Activated CD4-positive, alpha-beta T cell treated with anti-CD3 and anti-CD28 coated beads for 36 hours (primary cell): Measurements from ENCODE around the gene CNTNAP2. TPM values are rescaled to one million over a fixed set of nuclear protein-coding genes. Genes with fewer than 3 reads are reported as not detected.

Experiments used
- ATAC-seq: fragments of 200-7000 bp; cut with Tn5 transposase; one replicate; pipeline ENCODE4 v1.10.0; 2021; ENCODE audit warnings: mild to moderate bottlenecking, moderate library complexity
- CTCF ChIA-PET: fragments of 350-600 bp; sonication (Branson Sonifier 250); formaldehyde crosslinking; loops from one replicate; lab custom pipeline; 2021; ENCODE audit warnings: antibody characterized with exemption; lab: Charles Lee
- POLR2A ChIA-PET: fragments of 350-600 bp; sonication (Branson Sonifier 250); formaldehyde crosslinking; loops from one replicate; lab custom pipeline; 2021; ENCODE audit warnings: antibody characterized with exemption, inconsistent platforms; lab: Charles Lee
- DNase-seq: peaks from one replicate; pipeline ENCODE4 v3.0.0-alpha.2; 2020
- H3K27ac Mint-ChIP-seq: one replicate; pipeline ENCODE4 v1.8.0; 2021; ENCODE audit warnings: mixed read lengths
- H3K27me3 Mint-ChIP-seq: one replicate; pipeline ENCODE4 v1.8.0; 2021; ENCODE audit warnings: mixed read lengths
- H3K36me3 Mint-ChIP-seq: one replicate; pipeline ENCODE4 v1.8.0; 2021; ENCODE audit warnings: low read depth, mixed read lengths
- H3K4me1 Mint-ChIP-seq: one replicate; pipeline ENCODE4 v1.8.0; 2021; ENCODE audit warnings: mixed read lengths
- H3K4me3 Mint-ChIP-seq: one replicate; pipeline ENCODE4 v1.8.0; 2021; ENCODE audit warnings: mild to moderate bottlenecking, moderate library complexity, mixed read lengths
- H3K9me3 Mint-ChIP-seq: one replicate; pipeline ENCODE4 v1.8.0; 2021; ENCODE audit warnings: low read depth, mixed read lengths
- intact Hi-C, 2 experiments: fragments of 100-400 bp; cut with DNase I in 1 of 2; cut with micrococcal nuclease in 1 of 2; formaldehyde crosslinking; loops; one replicate each; pipeline versions ENCODE4 v1.14.2 to v1.15.1; 2022 to 2024; cut with DNase I, micrococcal nuclease
- total RNA-seq, 2 experiments: library from RNA; stranded (reverse); gene quantifications; one replicate each; pipeline ENCODE4 v1.2.3, GENCODE V29; 2021

Gene CNTNAP2
- total RNA-seq, 2 experiments from 2014 or later, result not detected

DNA sequence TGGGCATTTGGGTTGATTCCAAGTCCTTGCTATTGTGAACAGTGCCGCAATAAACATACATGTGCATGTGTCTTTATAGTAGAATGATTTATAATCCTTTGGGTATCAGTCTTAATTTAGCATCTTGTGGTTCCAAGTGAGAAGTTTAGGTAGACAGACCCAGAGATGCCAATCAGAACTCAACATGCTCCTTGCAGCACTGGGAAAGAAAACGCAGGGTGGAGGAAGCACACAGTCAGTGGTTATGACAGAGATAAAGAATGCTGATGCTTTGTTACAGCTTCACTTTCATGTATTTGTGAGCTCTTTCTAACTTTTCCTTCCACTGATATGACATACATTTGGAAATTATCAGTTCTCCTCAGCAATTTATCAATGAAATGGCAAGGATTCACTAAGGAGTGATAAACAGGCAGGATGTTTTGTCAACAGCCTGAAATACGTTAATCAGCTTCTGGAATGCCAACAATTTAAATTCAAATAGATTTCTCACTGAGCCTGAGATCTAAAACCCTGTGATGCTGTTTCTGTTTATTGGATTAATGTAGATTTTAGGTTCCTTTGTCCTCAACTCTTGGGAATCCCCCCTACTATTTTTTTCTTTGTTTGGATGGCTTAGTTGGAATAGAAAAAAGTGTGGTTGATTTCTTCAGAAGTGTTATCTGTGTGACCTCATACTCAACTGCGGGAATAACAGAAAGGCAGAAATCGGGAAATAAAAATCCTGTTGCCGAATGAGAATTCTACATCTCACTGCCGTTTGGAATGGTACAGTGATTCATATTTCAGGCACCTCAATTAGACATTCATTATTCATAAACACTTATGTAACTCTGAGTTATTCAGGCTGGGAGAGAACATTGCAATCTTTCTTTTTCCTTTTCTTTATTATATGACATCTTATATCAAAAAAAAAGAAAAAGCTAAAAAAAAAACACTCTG, 675.0 kb downstream of the CNTNAP2 start:
- H3K9me3 Mint-ChIP-seq, result peaks cover 8% of the 10 kb centered on the region
- POLR2A ChIA-PET, result no interaction called here
- intact Hi-C loops, result no loop called here
- no peaks in the 10 kb centered on the region for H3K4me1 Mint-ChIP-seq
- CTCF ChIA-PET, result no interaction called here
- H3K4me3 Mint-ChIP-seq, result no peak overlapping the region
- no peak overlapping the region for H3K27ac Mint-ChIP-seq
- ATAC-seq (no peak), DNase-seq (no peak)
- no peaks in the 10 kb centered on the region for H3K36me3 Mint-ChIP-seq
- no peaks in the 10 kb centered on the region for H3K27me3 Mint-ChIP-seq

DNA sequence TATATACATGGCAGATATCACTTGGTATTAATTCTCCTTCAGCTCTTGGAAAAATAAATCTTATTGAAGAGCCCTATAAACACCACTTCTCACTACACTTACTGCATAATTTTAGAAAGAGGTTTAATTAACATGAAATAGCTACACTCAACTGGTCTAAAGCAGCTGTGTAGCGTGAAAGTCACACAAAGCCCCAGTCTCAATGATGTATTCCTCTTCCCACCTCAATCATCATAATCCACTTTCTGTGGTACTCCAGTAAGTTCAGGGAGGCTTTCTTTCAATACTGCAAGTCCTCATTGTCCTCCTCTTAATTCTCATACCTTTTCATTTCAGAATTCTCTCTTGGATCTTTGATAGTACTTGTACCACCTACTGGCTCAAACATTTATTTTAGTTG, 688.0 kb downstream of the CNTNAP2 start:
- ATAC-seq, result no peak
- CTCF ChIA-PET, result no interaction called here

DNA sequence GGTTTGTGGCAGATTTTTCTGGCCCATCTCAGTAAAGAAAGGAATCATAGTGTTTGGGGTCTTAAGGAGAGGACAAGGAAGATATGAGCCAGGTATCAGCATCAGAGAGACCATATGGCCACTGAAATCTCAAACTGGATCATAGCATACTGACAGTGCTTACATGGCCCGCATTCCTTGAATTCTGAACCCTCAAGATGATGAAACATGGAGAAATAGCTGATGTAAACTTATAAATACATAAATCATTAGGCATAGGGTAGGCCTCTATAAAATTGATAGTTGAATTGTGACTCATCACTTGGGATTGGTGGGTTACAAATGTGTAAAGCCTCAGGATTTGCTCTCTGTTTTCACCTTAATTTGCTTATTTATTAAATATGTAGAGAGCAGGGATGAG, 688.5 kb downstream of the CNTNAP2 start:
- ATAC-seq, result no peak
- intact Hi-C loops, result no loop called here
- Mint-ChIP-seq H3K4me3 (no peak overlapping the region), H3K36me3 (no peaks in the 10 kb centered on the region), H3K9me3 (peaks cover 5% of the 10 kb centered on the region), H3K4me1 (no peaks in the 10 kb centered on the region), H3K27ac (no peak overlapping the region), H3K27me3 (no peaks in the 10 kb centered on the region)
- DNase-seq, result no peak
- CTCF ChIA-PET, result no interaction called here
- POLR2A ChIA-PET, result no interaction called here

More for the DNA sequence above, 688.0 kb downstream of the CNTNAP2 start:
- Mint-ChIP-seq H3K36me3 (no peaks in the 10 kb centered on the region), H3K9me3 (peaks cover 6% of the 10 kb centered on the region), H3K4me1 (no peaks in the 10 kb centered on the region), H3K27ac (no peak overlapping the region), H3K4me3 (no peak overlapping the region), H3K27me3 (no peaks in the 10 kb centered on the region)
- no peak for DNase-seq
- intact Hi-C loops, result no loop called here
- POLR2A ChIA-PET, result no interaction called here

DNA sequence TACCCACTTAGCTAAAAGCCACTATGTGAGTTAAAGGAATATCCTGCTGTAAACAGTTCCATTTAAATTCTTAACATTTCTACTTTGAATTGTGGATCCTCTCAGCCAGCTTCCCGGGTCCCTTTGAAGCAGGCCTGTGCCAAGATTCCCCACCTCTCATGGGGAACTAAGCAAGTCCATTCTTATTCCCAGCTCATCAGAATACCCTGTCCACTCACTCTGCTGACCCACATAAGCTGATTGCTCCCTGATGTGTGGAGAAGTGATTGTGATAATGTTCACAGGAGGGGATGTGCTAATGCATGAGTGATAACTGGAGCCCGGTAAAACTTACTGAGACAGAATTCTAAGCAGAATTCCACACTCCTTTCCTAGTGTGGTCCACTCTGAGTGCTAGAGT, 709.7 kb downstream of the CNTNAP2 start:
- H3K4me1 Mint-ChIP-seq, result no peaks in the 10 kb centered on the region
- H3K36me3 Mint-ChIP-seq, result no peaks in the 10 kb centered on the region
- CTCF ChIA-PET, result no interaction called here
- H3K9me3 Mint-ChIP-seq, result peaks cover 4% of the 10 kb centered on the region
- ATAC-seq (no peak), DNase-seq (no peak)
- H3K27ac Mint-ChIP-seq, result no peak overlapping the region
- POLR2A ChIA-PET, result no interaction called here
- H3K27me3 Mint-ChIP-seq, result no peaks in the 10 kb centered on the region
- intact Hi-C loops, result no loop called here
- no peak overlapping the region for H3K4me3 Mint-ChIP-seq

DNA sequence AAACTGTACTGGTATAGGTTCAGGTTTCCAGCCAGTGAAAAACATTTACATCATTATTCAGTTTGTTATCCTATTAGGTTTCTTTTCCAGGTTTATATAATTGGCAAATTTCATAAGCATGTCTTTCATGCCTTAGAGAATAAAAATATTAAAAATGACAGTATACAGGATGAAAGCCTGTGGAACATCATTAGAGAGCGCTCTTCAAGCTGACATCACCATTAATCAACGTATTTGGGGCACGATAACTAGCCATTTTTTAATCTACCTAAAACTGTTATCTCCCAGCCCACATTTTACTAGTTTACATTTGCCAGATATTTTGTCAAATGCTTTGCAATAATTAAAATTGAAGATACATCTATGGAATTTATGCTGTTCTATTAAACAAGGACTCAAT, 714.1 kb downstream of the CNTNAP2 start:
- POLR2A ChIA-PET, result no interaction called here
- no peak overlapping the region for H3K27ac Mint-ChIP-seq
- CTCF ChIA-PET, result no interaction called here
- no peaks in the 10 kb centered on the region for H3K4me1 Mint-ChIP-seq
- no peak for ATAC-seq
- no peaks in the 10 kb centered on the region for H3K27me3 Mint-ChIP-seq
- no peak for DNase-seq
- no peaks in the 10 kb centered on the region for H3K36me3 Mint-ChIP-seq
- intact Hi-C loops, result no loop called here
- no peaks in the 10 kb centered on the region for H3K9me3 Mint-ChIP-seq
- no peak overlapping the region for H3K4me3 Mint-ChIP-seq

DNA sequence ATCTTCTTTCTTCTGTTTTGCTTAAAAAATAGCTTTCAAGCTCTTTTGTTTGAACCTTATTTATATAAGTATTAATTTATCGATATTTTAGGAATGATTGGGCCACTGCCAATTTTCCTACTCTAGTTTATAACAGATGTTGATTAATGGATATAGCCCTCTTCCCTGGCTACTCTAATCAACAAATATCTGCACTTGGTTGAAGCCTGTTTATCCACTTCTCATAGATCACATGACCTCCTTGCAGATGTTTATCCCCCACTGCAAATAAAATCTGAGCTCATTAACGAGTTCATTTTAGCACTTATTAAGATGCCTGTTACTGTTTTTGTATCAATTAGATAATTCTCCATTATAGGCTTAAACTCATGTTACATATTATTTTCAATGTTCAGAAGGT, 715.3 kb downstream of the CNTNAP2 start:
- no peaks in the 10 kb centered on the region for H3K27me3 Mint-ChIP-seq
- ChIA-PET POLR2A (no interaction called here), CTCF (no interaction called here)
- no peak for DNase-seq
- ATAC-seq, result no peak
- H3K36me3 Mint-ChIP-seq, result no peaks in the 10 kb centered on the region
- H3K9me3 Mint-ChIP-seq, result no peaks in the 10 kb centered on the region
- no peak overlapping the region for H3K4me3 Mint-ChIP-seq
- intact Hi-C loops, result no loop called here
- H3K4me1 Mint-ChIP-seq, result no peaks in the 10 kb centered on the region
- H3K27ac Mint-ChIP-seq, result no peak overlapping the region

DNA sequence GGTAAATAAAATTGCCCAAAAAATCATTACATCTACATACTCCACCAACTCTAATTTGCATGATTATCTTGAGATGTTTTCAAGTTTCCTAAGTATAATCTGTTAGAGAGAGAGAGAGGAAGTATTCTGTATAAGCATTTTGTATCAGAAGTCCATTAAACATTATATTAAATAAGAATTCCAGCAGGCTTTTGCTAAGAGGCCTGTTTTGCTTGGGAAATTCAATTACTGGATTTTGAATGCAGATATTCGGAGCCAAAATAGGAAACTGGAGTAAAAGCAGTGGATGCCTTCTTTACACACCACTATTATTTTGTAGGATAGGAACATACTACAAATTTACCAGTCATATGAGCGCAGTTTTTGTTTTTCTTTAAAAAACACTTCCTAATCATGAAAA, 727.8 kb downstream of the CNTNAP2 start:
- CTCF ChIA-PET, result no interaction called here
- no peaks in the 10 kb centered on the region for H3K4me1 Mint-ChIP-seq
- H3K9me3 Mint-ChIP-seq, result peaks cover 3% of the 10 kb centered on the region
- intact Hi-C loops, result no loop called here
- no peak overlapping the region for H3K4me3 Mint-ChIP-seq
- ATAC-seq (no peak), DNase-seq (no peak)
- H3K27me3 Mint-ChIP-seq, result no peaks in the 10 kb centered on the region
- POLR2A ChIA-PET, result no interaction called here
- H3K36me3 Mint-ChIP-seq, result no peaks in the 10 kb centered on the region
- H3K27ac Mint-ChIP-seq, result no peak overlapping the region

DNA sequence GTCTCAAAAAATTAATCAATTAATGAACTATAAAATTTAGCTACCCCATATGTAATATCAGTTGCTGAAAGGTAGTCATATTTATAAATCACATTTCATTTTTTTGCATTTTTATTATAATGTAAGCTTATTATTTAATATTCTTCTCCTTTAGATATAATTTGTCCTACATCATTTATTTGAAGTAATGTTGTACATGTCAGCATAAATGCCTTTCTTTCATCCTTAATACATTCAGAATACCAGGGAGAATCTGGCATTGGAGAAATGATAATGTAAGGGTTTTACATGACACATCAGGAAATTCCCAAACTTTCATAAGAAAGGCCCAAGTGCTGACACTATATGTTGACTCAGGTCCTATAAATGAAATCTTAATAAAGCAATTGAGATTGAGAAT, 742.1 kb downstream of the CNTNAP2 start:
- ATAC-seq, result no peak
- no peaks in the 10 kb centered on the region for H3K36me3 Mint-ChIP-seq
- ChIA-PET CTCF (interaction anchor here (0.6 kb wide), 1 partner anchor 336 kb away, joined by 3 read pairs; no protein-coding TSS in a partner anchor), POLR2A (no interaction called here)
- DNase-seq, result no peak
- H3K4me1 Mint-ChIP-seq, result no peaks in the 10 kb centered on the region
- H3K4me3 Mint-ChIP-seq, result no peak overlapping the region
- no peaks in the 10 kb centered on the region for H3K27me3 Mint-ChIP-seq
- intact Hi-C loops, result no loop called here
- peaks cover 1% of the 10 kb centered on the region for H3K9me3 Mint-ChIP-seq
- no peak overlapping the region for H3K27ac Mint-ChIP-seq

DNA sequence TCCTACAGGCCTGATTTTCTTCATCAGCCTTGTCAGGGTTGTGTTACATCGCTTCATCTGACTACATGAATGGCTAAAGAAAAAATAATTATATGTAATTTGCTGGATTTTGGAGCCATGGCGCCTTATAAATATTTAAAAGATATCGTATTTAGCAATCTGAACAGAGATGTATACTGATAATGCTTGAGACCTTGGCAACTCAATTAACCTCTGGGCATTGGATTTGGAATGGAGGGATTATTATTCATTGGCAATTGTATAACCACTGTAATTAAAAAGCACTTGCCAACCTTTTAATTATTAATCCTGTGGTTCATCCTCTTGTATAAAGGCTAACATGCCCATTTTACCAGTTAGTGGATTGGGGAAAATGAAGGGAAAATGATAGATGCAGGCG, 745.1 kb downstream of the CNTNAP2 start:
- intact Hi-C loops, result no loop called here
- H3K27ac Mint-ChIP-seq, result no peak overlapping the region
- no peaks in the 10 kb centered on the region for H3K27me3 Mint-ChIP-seq
- DNase-seq (no peak), ATAC-seq (no peak)
- CTCF ChIA-PET, result no interaction called here
- H3K36me3 Mint-ChIP-seq, result no peaks in the 10 kb centered on the region
- peaks cover 1% of the 10 kb centered on the region for H3K9me3 Mint-ChIP-seq
- no peaks in the 10 kb centered on the region for H3K4me1 Mint-ChIP-seq
- POLR2A ChIA-PET, result no interaction called here
- H3K4me3 Mint-ChIP-seq, result no peak overlapping the region

DNA sequence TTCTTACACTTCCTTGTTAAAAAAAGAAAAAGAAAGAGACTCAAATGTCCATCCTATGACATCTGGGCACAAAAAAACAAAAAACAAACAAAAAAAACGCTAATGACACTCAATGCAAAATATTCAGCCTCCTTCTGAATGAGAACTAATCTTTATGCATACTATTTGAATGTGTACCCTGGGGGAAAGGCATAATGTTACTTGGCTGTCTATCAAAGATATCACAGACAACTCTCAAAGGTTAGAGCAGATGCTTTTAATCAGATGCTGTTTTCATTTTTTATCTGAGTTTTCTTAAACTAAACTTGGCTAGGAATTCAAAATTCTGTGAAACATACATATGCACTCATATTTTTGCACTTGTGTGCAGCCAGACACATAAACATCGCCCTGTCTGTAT, 745.8 kb downstream of the CNTNAP2 start:
- Mint-ChIP-seq H3K36me3 (no peaks in the 10 kb centered on the region), H3K4me1 (no peaks in the 10 kb centered on the region), H3K27ac (no peak overlapping the region), H3K27me3 (no peaks in the 10 kb centered on the region), H3K9me3 (peaks cover 3% of the 10 kb centered on the region), H3K4me3 (no peak overlapping the region)
- DNase-seq, result no peak
- ChIA-PET CTCF (no interaction called here), POLR2A (no interaction called here)
- ATAC-seq, result no peak
- intact Hi-C loops, result no loop called here

DNA sequence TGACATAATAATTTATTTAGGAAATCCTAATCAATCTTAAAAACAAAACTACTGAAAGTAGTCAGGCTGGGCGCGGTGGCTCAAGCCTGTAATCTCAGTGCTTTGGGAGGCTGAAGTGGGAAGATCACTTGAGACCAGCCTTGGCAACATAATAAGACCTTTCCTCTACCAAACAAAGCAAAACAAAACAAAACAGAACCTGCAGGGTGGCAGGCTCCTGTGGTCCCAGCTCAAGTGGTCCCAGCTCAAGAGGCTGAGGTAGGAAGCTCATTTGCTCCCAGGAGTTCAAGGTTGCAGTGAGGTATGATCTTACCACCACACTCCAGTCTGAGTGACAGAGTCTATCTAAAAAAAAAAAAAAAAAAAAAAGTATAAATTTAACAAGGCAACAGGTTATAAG, 748.0 kb downstream of the CNTNAP2 start:
- no peak for DNase-seq
- Mint-ChIP-seq H3K4me3 (no peak overlapping the region), H3K36me3 (no peaks in the 10 kb centered on the region), H3K4me1 (no peaks in the 10 kb centered on the region), H3K9me3 (peaks cover 2% of the 10 kb centered on the region), H3K27me3 (no peaks in the 10 kb centered on the region), H3K27ac (no peak overlapping the region)
- ChIA-PET POLR2A (no interaction called here), CTCF (no interaction called here)
- ATAC-seq, result no peak
- intact Hi-C loops, result no loop called here

DNA sequence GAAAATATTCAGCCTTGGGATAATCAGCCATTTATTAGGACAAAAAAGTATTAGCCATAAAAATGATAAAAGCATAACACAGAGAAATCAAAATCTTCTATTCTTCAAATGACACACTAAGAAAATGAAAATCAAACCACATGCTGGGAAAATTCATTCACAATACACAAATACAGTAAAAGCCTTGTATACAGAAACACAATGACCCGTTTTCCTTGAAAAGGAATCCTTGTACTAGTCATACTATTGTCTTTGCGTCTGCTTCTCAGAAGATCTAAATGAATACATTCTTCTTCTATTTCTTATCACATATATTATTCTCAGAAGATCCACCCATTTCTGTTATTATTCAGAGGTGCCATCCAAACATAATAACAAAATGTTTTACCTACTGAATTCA, 749.1 kb downstream of the CNTNAP2 start:
- no peak for ATAC-seq
- CTCF ChIA-PET, result no interaction called here

More for the DNA sequence above, 749.1 kb downstream of the CNTNAP2 start:
- intact Hi-C loops, result no loop called here
- no peaks in the 10 kb centered on the region for H3K4me1 Mint-ChIP-seq
- POLR2A ChIA-PET, result no interaction called here
- no peak overlapping the region for H3K27ac Mint-ChIP-seq
- no peaks in the 10 kb centered on the region for H3K27me3 Mint-ChIP-seq
- peaks cover 2% of the 10 kb centered on the region for H3K9me3 Mint-ChIP-seq
- no peaks in the 10 kb centered on the region for H3K36me3 Mint-ChIP-seq
- H3K4me3 Mint-ChIP-seq, result no peak overlapping the region
- no peak for DNase-seq
